Activated naive CD8-positive, alpha-beta T cell treated with anti-CD3 and anti-CD28 coated beads for 36 hours (primary cell): ENCODE results near the gene QSOX2. TPM values are rescaled to one million over a fixed set of nuclear protein-coding genes. Genes with fewer than 3 reads are reported as not detected.

ENCODE experiments used
- DNase-seq: peaks from one replicate; pipeline ENCODE4 v3.0.0; 2021
- H3K27ac Mint-ChIP-seq: one replicate; pipeline ENCODE4 v1.8.0; 2022; ENCODE audit warnings: mild to moderate bottlenecking, moderate library complexity, mixed read lengths
- H3K27me3 Mint-ChIP-seq: one replicate; pipeline ENCODE4 v1.8.0; 2022; ENCODE audit warnings: mild to moderate bottlenecking, mixed read lengths
- H3K36me3 Mint-ChIP-seq: one replicate; pipeline ENCODE4 v1.8.0; 2021; ENCODE audit warnings: mild to moderate bottlenecking, mixed read lengths
- H3K4me1 Mint-ChIP-seq: one replicate; pipeline ENCODE4 v1.8.0; 2021; ENCODE audit warnings: mixed read lengths
- H3K4me3 Mint-ChIP-seq: one replicate; pipeline ENCODE4 v1.8.0; 2022; ENCODE audit warnings: mild to moderate bottlenecking, moderate library complexity, mixed read lengths
- H3K9me3 Mint-ChIP-seq: one replicate; pipeline ENCODE4 v1.8.0; 2022; ENCODE audit warnings: mixed read lengths
- total RNA-seq, 2 experiments: library from RNA; stranded (reverse); gene quantifications; one replicate each; pipeline ENCODE4 v1.2.3, GENCODE V29; 2021

Gene QSOX2
- total RNA-seq, 2 experiments from 2014 or later: 17.0 to 18.3 TPM

GRCh38 chr9:136286359-136286986 lies 40.9 kb upstream of the QSOX2 start:
- no peaks in the 10 kb centered on the region for H3K36me3 Mint-ChIP-seq
- H3K9me3 Mint-ChIP-seq: no peaks in the 10 kb centered on the region
- H3K4me3 Mint-ChIP-seq: no peak overlapping the region
- DNase-seq: no peak
- peaks cover 5% of the 10 kb centered on the region for H3K4me1 Mint-ChIP-seq
- H3K27ac Mint-ChIP-seq: no peak overlapping the region
- peaks cover 6% of the 10 kb centered on the region for H3K27me3 Mint-ChIP-seq

DNA sequence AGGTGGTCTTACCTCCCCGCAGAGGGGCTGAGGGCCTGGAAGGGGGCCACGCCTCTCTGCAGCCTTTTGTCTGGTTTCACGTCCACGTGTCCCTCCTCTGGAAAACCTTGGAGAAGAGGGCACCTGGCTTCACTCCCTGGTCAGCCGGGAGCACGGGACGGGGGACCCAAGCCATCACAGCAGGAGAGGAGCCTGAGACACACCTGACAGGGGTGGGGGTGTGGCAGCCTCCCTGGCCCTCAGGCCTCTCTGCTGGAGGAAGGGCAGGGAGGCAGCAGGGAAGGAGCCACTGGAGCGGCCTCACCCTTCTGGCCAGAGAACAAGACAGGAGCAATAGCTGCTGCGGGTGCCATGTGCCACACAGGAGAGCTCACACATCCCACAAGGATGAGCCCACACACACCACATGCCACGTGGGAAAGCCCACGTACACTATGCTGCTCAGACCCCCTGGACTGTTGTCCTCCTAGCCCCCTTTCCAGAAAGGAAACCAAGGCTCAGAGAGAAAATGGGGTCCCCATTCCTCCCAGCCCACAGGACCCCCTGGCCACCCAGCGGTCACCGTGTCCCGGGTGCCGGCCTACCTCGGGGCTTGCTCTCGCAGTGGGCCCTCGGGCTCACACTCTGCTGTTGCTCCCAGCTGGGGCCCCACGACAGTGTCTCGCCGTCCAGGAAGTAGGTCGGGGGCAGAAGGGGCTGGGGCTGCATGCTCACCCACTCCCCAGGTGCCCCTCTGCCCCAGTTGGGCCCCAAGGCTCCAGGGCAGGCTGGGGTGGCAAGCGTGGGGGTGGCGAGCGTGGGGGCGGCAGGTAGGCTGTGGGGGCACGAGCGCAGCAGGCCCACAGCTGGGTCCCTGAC lies 40.1 kb upstream of the QSOX2 start:
- no peak overlapping the region for H3K4me3 Mint-ChIP-seq
- no peak overlapping the region for H3K27ac Mint-ChIP-seq
- H3K36me3 Mint-ChIP-seq: no peaks in the 10 kb centered on the region
- H3K9me3 Mint-ChIP-seq: no peaks in the 10 kb centered on the region
- no peak for DNase-seq
- peaks cover 5% of the 10 kb centered on the region for H3K4me1 Mint-ChIP-seq
- peaks cover 6% of the 10 kb centered on the region for H3K27me3 Mint-ChIP-seq

DNA sequence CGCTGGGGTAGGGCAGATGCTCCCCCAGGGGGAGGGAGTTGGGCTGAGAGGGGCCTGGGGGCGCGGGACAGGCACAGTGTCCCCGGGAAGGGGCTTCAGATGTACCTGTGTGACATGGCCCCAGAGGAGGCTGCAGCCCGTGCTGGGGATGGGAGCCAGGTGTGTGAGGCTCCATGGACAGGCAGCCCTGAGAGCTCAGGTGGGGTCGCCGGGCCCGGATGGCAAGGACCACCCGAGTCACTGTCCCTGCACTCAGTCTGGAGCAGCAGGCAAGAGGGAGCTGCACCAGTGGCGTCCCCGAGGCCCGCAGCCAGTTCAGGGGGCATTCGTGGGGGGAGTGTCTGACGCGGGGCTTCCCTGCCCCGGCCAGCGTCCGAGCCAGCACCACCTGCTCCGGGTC lies 39.3 kb upstream of the QSOX2 start:
- Mint-ChIP-seq H3K27ac (no peak overlapping the region), H3K27me3 (peaks cover 6% of the 10 kb centered on the region), H3K4me3 (no peak overlapping the region), H3K36me3 (no peaks in the 10 kb centered on the region), H3K9me3 (no peaks in the 10 kb centered on the region), H3K4me1 (peaks cover 5% of the 10 kb centered on the region)
- no peak for DNase-seq

GRCh38 chr9:136284311-136284710 lies 38.7 kb upstream of the QSOX2 start:
- H3K4me3 Mint-ChIP-seq: no peak overlapping the region
- H3K9me3 Mint-ChIP-seq: no peaks in the 10 kb centered on the region
- H3K27ac Mint-ChIP-seq: no peak overlapping the region
- peaks cover 5% of the 10 kb centered on the region for H3K4me1 Mint-ChIP-seq
- DNase-seq: no peak
- H3K27me3 Mint-ChIP-seq: peaks cover 6% of the 10 kb centered on the region
- H3K36me3 Mint-ChIP-seq: no peaks in the 10 kb centered on the region

- H3K4me3 Mint-ChIP-seq: no peak overlapping the region
- H3K9me3 Mint-ChIP-seq: no peaks in the 10 kb centered on the region
- no peak overlapping the region for H3K27ac Mint-ChIP-seq
- DNase-seq: peak; percentile 73
- no peaks in the 10 kb centered on the region for H3K36me3 Mint-ChIP-seq
- peaks cover 6% of the 10 kb centered on the region for H3K27me3 Mint-ChIP-seq
- H3K4me1 Mint-ChIP-seq: peaks cover 5% of the 10 kb centered on the region
Measured at GRCh38 chr9:136283291-136284235, 38.0 kb upstream of the QSOX2 start.

DNA sequence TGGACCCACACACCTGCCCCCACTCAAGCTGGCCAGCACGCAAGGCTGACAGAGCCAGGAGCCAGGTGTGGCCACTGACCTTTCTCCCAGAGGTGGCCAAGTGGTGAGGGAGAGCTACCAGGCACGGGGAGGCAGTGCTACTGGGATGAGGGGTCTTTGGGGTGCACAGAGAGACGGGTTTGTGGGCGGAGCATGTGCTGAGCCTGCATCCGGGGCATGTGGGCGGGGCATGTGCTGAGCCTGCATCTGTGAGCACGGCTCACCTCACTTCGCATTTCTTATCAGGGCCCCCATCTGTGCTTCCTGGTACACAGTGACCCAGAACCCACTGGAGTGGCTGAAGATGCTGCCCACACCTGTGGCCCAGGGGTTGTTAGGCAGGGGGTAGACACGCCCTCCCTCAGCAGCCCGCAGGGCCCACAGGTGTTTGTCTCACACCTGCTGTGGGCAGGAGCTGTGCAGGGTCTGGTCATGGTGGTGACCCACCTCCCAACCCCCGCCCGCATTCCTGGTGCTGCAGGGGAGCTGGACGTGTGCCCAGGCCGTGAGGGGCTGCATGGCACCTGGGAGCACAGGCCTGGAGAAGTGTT lies 36.8 kb upstream of the QSOX2 start:
- peaks cover 6% of the 10 kb centered on the region for H3K27me3 Mint-ChIP-seq
- H3K4me3 Mint-ChIP-seq: no peak overlapping the region
- H3K4me1 Mint-ChIP-seq: peaks cover 5% of the 10 kb centered on the region
- H3K36me3 Mint-ChIP-seq: no peaks in the 10 kb centered on the region
- DNase-seq: no peak
- no peaks in the 10 kb centered on the region for H3K9me3 Mint-ChIP-seq
- no peak overlapping the region for H3K27ac Mint-ChIP-seq

DNA sequence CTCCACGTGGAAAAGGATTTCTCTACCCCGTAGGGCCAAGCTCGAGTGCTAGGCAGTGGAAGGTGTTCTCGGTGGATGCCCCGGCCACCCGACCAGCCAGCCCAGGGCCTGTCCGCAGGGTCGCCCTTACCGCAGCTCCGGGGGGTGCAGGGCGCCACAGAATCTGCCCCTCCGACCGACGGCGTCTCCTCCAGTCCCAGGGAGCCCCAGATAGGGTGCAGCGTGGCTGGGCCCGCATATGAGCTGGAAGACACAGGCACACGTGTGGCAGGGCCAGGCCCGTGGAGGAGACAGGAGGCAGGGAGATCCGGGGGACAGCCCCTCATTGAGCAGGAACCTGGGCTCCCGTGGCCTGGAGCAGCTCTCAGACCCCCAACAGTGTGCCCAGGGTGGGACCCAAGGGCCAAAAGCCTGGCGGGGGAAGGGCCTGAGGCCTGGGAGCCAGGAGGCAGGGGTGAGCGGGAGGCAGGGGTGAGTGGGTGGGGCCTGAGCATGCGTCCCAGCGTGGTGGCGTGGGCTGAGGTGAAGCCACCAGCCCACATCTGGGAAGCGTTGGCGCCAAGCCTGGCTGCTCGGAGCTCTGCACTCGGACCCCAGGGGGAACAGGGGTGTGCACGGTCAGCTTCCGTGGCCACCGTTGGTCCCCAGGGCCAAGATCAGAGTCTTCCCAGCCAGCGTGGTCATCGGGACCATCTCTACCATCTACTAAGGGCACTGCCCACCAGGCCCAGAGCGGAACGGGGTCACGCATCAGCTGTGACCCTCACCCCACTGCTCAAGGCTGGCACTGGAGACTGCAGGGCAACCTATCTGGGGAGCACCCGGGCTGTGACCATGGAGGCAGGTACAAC lies 36.0 kb upstream of the QSOX2 start:
- no peak for DNase-seq
- Mint-ChIP-seq H3K4me3 (no peak overlapping the region), H3K36me3 (no peaks in the 10 kb centered on the region), H3K27me3 (peaks cover 6% of the 10 kb centered on the region), H3K27ac (no peak overlapping the region), H3K9me3 (no peaks in the 10 kb centered on the region), H3K4me1 (peaks cover 5% of the 10 kb centered on the region)

DNA sequence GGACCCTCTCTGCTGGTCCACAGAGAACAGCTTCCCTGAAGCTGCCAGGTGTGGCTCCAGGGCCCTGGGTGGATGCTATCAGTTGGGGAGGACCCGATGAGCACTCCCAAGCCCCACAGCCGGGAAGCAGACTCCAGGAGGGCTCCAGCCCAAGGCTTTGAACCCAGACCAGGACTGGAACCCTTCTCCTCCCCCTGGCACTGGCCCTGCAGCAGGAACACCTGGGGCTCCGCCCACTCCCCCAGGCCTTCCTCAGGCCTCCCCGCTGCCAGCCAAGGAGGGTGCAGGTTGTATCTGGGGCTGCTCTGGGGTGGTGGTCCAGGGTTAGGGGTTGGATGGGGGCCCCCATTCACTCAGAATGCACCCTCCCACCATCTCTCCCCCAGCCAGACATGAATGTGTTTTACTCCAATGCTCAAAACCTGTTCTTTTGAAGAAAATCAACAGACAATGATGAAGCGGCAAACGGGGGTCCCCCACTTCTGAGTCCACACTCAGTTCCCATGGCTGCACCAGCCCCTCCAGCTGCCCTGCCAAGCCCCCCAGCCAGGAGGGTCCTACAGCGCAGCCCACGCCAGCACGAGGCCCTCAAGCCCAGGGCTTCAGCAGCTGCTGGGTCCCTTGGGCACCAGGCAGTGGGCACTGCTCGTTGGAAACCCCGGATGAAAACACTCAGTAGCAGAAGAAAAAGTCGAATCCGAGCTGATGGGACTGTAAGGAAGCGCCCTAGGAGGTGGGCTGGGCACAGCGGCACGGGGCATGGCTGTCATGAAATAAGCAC lies 35.1 kb upstream of the QSOX2 start:
- no peaks in the 10 kb centered on the region for H3K9me3 Mint-ChIP-seq

DNA sequence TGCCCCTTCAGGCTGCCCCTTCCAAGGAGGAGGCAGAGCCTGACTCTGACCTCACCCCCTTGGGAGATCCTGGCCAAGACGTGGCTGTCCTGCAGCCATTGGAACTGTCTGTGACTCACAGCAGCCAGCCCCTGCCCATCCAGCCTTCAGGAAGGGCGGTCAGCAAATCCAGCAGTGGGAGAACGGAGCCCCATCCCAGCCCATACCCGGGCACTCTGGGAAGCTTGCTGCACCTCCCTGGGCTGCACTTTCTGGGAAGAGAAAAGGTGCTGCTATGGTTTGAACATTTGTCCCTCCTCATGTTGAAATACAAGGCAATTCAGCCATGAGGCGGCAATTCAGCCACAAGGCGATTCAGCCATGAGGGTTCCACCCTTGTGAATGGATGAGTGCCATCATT lies 33.9 kb upstream of the QSOX2 start:
- Mint-ChIP-seq H3K36me3 (no peaks in the 10 kb centered on the region), H3K4me1 (peaks cover 5% of the 10 kb centered on the region), H3K27ac (no peak overlapping the region), H3K27me3 (peaks cover 6% of the 10 kb centered on the region), H3K4me3 (no peak overlapping the region), H3K9me3 (no peaks in the 10 kb centered on the region)
- no peak for DNase-seq

More for the DNA sequence above, 35.1 kb upstream of the QSOX2 start:
- no peak for DNase-seq
- Mint-ChIP-seq H3K4me3 (no peak overlapping the region), H3K27ac (no peak overlapping the region), H3K4me1 (peaks cover 5% of the 10 kb centered on the region), H3K36me3 (no peaks in the 10 kb centered on the region), H3K27me3 (peaks cover 6% of the 10 kb centered on the region)

DNA sequence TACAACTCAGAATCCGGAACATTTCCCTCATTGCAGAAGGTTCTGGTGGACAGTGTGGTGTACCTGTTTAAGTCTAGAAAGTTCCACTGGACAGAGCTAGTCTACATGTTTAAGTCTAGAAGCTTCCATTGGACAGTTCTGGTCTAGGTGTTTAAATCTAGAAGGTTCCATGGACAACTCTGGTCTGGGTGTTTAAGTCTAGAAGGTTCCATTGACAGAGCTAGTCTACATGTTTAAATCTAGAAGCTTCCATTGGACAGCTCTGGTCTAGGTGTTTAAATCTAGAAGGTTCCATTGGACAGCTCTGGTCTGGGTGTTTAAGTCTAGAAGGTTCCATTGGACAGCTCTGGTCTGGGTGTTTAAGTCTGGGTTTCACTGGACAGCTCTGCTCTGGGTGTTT lies 33.3 kb upstream of the QSOX2 start:
- no peak overlapping the region for H3K4me3 Mint-ChIP-seq
- DNase-seq: no peak
- no peak overlapping the region for H3K27ac Mint-ChIP-seq
- H3K27me3 Mint-ChIP-seq: peaks cover 5% of the 10 kb centered on the region
- H3K9me3 Mint-ChIP-seq: no peaks in the 10 kb centered on the region
- peaks cover 5% of the 10 kb centered on the region for H3K4me1 Mint-ChIP-seq
- H3K36me3 Mint-ChIP-seq: no peaks in the 10 kb centered on the region

GRCh38 chr9:136278221-136278620 lies 32.6 kb upstream of the QSOX2 start:
- Mint-ChIP-seq H3K36me3 (no peaks in the 10 kb centered on the region), H3K4me1 (no peaks in the 10 kb centered on the region), H3K4me3 (no peak overlapping the region), H3K27ac (no peak overlapping the region), H3K27me3 (no peaks in the 10 kb centered on the region), H3K9me3 (no peaks in the 10 kb centered on the region)
- no peak for DNase-seq

DNA sequence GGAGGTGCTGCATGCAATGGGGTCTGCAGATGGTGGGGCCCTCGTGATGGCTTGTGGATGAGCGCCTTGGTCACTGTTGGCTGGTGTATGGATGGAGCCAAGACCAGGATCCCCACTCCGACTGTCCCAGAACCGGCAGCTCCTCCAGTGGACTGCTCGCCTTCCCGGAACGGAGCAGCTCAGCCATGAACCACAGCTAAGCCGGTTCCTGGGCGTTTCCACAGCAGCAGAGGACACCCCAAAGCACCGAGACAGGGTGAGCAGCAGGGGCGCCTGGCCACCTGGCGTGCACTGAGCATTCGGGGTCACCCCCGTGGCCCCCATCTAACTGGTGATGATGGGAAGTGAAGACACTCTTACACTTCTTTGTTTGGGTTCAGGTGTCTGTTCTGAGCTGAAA lies 32.1 kb upstream of the QSOX2 start:
- no peaks in the 10 kb centered on the region for H3K4me1 Mint-ChIP-seq
- DNase-seq: no peak
- H3K4me3 Mint-ChIP-seq: no peak overlapping the region
- H3K27ac Mint-ChIP-seq: no peak overlapping the region
- no peaks in the 10 kb centered on the region for H3K9me3 Mint-ChIP-seq
- H3K27me3 Mint-ChIP-seq: no peaks in the 10 kb centered on the region
- no peaks in the 10 kb centered on the region for H3K36me3 Mint-ChIP-seq

- Mint-ChIP-seq H3K36me3 (no peaks in the 10 kb centered on the region), H3K4me1 (no peaks in the 10 kb centered on the region), H3K4me3 (no peak overlapping the region), H3K27me3 (no peaks in the 10 kb centered on the region), H3K27ac (no peak overlapping the region), H3K9me3 (no peaks in the 10 kb centered on the region)
- no peak for DNase-seq
Measured at GRCh38 chr9:136276716-136277115, 31.1 kb upstream of the QSOX2 start.
